Neural progenitor cell (in vitro differentiated cells): ENCODE data around the gene FRMPD4. TPM values are rescaled to one million over a fixed set of nuclear protein-coding genes. Genes with fewer than 3 reads are reported as not detected.

Experiments
- DNase-seq: peaks from one replicate; pipeline ENCODE4 v3.0.0-alpha.2; 2016; ENCODE audit warnings: low spot score
- H2AFZ ChIP-seq: fragments of 200-600 bp; sonication (generic); replicated peaks from 2 replicates; pipeline ENCODE4 v1.6.1; 2016; ENCODE audit warnings: antibody characterized with exemption
- H3F3A ChIP-seq: fragments of 200-600 bp; sonication (generic); 2 replicates; pipeline ENCODE4 v1.6.1; 2016; ENCODE audit warnings: antibody characterized with exemption, low read depth
- H3K27ac ChIP-seq: fragments of 200-600 bp; sonication (generic); 2 replicates; pipeline ENCODE4 v1.5.1; 2016; ENCODE audit warnings: mild to moderate bottlenecking
- H3K27me3 ChIP-seq: fragments of 200-600 bp; sonication (generic); 2 replicates; pipeline ENCODE4 v1.6.1; 2016; ENCODE audit warnings: mild to moderate bottlenecking, moderate library complexity
- H3K36me3 ChIP-seq: fragments of 200-600 bp; sonication (generic); 2 replicates; pipeline ENCODE4 v1.5.1; 2016
- H3K4me1 ChIP-seq: fragments of 200-600 bp; sonication (generic); 2 replicates; pipeline ENCODE4 v1.6.1; 2016; ENCODE audit warnings: mixed run types
- H3K4me2 ChIP-seq: fragments of 200-600 bp; sonication (generic); 2 replicates; pipeline ENCODE4 v1.6.1; 2016
- H3K4me3 ChIP-seq: fragments of 200-600 bp; sonication (generic); 2 replicates; pipeline ENCODE4 v1.5.1; 2016
- H3K79me2 ChIP-seq: fragments of 200-600 bp; sonication (generic); 2 replicates; pipeline ENCODE4 v1.6.1; 2016; ENCODE audit warnings: low read depth
- H3K9ac ChIP-seq: fragments of 200-600 bp; sonication (generic); 2 replicates; pipeline ENCODE4 v1.6.1; 2016
- H3K9me3 ChIP-seq: fragments of 200-600 bp; sonication (generic); 2 replicates; pipeline ENCODE4 v1.5.1; 2016; ENCODE audit warnings: low read depth
- H4K20me1 ChIP-seq: fragments of 200-600 bp; sonication (generic); 2 replicates; pipeline ENCODE4 v1.6.1; 2016; ENCODE audit warnings: low read depth
- H3K27ac Mint-ChIP-seq: 3 replicates; pipeline ENCODE4 v1.8.0; 2021; ENCODE audit warnings: mixed read lengths
- H3K27me3 Mint-ChIP-seq: 2 replicates; pipeline ENCODE4 v1.8.0; 2022; ENCODE audit warnings: low read depth, mild to moderate bottlenecking, inconsistent platforms, moderate library complexity, mixed read lengths; ENCODE audit not compliant: insufficient read depth
- H3K36me3 Mint-ChIP-seq: 3 replicates; pipeline ENCODE4 v1.8.0; 2021; ENCODE audit warnings: mixed read lengths
- H3K4me1 Mint-ChIP-seq: 3 replicates; pipeline ENCODE4 v1.8.0; 2021; ENCODE audit warnings: mixed read lengths
- H3K4me3 Mint-ChIP-seq: 3 replicates; pipeline ENCODE4 v1.8.0; 2021; ENCODE audit warnings: mild to moderate bottlenecking, moderate library complexity, mixed read lengths
- H3K9me3 Mint-ChIP-seq: 3 replicates; pipeline ENCODE4 v1.8.0; 2020; ENCODE audit warnings: mixed read lengths
- EZH2 ChIP-seq: fragments of 200-600 bp; sonication (generic); IDR thresholded peaks from 2 replicates; pipeline ENCODE4 v1.6.1; 2017; ENCODE audit warnings: antibody characterized with exemption, mild to moderate bottlenecking, moderate library complexity
- EZH2phosphoT487 ChIP-seq: fragments of 200-600 bp; sonication (generic); IDR thresholded peaks from 2 replicates; pipeline ENCODE4 v1.6.1; 2017; ENCODE audit warnings: antibody characterized with exemption
- total RNA-seq: library from RNA; depleted of rRNA; stranded (reverse); fragments of >200 nt; gene quantifications from 2 replicates; pipeline ENCODE4 v1.2.3, GENCODE V29; 2015; ENCODE audit warnings: low replicate concordance
- TF ChIP-seq, protein P1 (sequence below): fragments of 200-600 bp; sonication (generic); IDR thresholded peaks from 2 replicates; pipeline ENCODE4 v1.5.1; 2017; ENCODE audit warnings: antibody characterized with exemption, mild to moderate bottlenecking

FRMPD4 gene
- total RNA-seq, 1 donor from 2014 or later, result not detected

DNA sequence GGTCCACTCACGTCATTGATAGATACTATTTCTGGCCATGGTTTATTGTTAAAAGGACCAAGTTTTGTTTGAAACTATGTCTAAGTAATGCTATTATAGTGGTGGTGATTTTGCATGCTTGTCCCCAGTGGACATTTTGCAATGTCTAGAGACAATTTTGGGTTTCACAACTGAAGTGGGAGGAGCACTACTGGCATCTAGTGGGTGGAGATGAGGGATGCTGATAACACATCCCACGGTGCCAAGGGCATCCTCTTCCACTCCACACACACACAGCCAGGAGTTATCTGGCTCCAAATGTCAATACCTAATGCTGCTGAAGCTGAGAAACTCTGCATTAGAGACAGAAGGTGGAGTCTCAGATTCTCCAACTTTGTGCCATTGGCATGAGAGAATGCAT lies 131.2 kb downstream of the FRMPD4 start:
- TF ChIP-seq, protein P1, sequence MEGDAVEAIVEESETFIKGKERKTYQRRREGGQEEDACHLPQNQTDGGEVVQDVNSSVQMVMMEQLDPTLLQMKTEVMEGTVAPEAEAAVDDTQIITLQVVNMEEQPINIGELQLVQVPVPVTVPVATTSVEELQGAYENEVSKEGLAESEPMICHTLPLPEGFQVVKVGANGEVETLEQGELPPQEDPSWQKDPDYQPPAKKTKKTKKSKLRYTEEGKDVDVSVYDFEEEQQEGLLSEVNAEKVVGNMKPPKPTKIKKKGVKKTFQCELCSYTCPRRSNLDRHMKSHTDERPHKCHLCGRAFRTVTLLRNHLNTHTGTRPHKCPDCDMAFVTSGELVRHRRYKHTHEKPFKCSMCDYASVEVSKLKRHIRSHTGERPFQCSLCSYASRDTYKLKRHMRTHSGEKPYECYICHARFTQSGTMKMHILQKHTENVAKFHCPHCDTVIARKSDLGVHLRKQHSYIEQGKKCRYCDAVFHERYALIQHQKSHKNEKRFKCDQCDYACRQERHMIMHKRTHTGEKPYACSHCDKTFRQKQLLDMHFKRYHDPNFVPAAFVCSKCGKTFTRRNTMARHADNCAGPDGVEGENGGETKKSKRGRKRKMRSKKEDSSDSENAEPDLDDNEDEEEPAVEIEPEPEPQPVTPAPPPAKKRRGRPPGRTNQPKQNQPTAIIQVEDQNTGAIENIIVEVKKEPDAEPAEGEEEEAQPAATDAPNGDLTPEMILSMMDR, result no peak
- no peak for TF ChIP-seq EZH2phosphoT487
- TF ChIP-seq EZH2, result no peak
- Histone ChIP-seq H3F3A (no peaks in the 10 kb centered on the region), H3K4me3 (no peak overlapping the region), H3K27ac (no peak overlapping the region), H3K79me2 (no peaks in the 10 kb centered on the region), H2AFZ (no peak overlapping the region), H3K36me3 (no peaks in the 10 kb centered on the region), H3K9ac (no peak overlapping the region), H3K4me2 (no peak overlapping the region), H3K4me1 (no peaks in the 10 kb centered on the region), H3K27me3 (no peaks in the 10 kb centered on the region), H4K20me1 (no peaks in the 10 kb centered on the region), H3K9me3 (no peaks in the 10 kb centered on the region)
- no peaks in the 10 kb centered on the region for H3K4me1 Mint-ChIP-seq
- no peaks in the 10 kb centered on the region for H3K27me3 Mint-ChIP-seq
- no peak for DNase-seq
- H3K36me3 Mint-ChIP-seq, result no peaks in the 10 kb centered on the region
- H3K9me3 Mint-ChIP-seq, result peaks cover 4% of the 10 kb centered on the region
- H3K4me3 Mint-ChIP-seq, result no peak overlapping the region
- no peak overlapping the region for H3K27ac Mint-ChIP-seq

DNA sequence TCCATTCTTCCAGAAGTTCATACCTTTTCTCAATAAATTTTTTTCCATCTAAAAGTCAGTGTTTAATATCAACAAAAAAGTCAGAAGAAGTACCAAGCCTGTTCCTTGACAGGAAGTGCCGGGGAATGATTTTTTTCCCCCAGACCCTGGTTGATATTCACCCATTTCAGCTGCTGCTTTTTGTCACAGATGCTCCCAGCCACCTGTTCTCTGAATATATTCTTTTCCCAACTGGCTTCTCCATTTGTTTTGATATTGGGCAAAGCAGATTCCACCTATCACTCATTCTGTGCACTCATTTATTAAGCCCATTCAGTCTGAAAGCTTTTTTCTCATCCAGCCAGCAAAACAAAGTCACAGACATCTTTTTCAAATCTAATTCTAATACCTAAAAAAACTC lies 139.9 kb downstream of the FRMPD4 start:
- Histone ChIP-seq H3K36me3 (no peaks in the 10 kb centered on the region), H2AFZ (no peak overlapping the region), H3K4me3 (no peak overlapping the region), H3K4me1 (no peaks in the 10 kb centered on the region), H3K27ac (no peak overlapping the region), H3K9me3 (no peaks in the 10 kb centered on the region), H3F3A (no peaks in the 10 kb centered on the region), H3K27me3 (no peaks in the 10 kb centered on the region), H3K9ac (no peak overlapping the region), H4K20me1 (no peaks in the 10 kb centered on the region), H3K79me2 (no peaks in the 10 kb centered on the region), H3K4me2 (no peak overlapping the region)
- H3K36me3 Mint-ChIP-seq, result no peaks in the 10 kb centered on the region
- no peak for TF ChIP-seq EZH2
- no peak for TF ChIP-seq EZH2phosphoT487
- TF ChIP-seq, protein P1, result no peak
- H3K27me3 Mint-ChIP-seq, result no peaks in the 10 kb centered on the region
- peaks cover 2% of the 10 kb centered on the region for H3K9me3 Mint-ChIP-seq
- no peak for DNase-seq
- H3K27ac Mint-ChIP-seq, result no peak overlapping the region
- no peaks in the 10 kb centered on the region for H3K4me1 Mint-ChIP-seq
- no peak overlapping the region for H3K4me3 Mint-ChIP-seq

DNA sequence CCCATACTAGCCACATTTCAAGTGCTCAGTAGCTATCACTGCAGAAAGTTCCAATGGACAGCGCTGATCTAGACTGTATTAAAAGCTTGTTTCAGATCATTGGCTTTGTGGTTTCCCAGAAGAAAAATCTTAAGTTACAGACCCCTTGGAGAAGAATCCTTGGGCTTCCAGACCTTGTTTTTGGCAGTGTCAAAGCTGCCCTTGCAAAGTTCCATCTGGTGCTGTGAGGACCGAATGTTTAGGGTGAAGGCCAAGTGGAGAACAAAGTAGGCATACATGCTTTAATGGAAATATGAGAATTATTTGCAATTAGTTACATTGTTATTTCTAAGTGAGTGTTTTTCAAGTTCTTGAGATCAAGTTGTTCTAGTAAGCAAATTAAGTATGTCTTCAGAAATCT lies 144.7 kb downstream of the FRMPD4 start:
- Histone ChIP-seq H3K9me3 (no peaks in the 10 kb centered on the region), H3K36me3 (no peaks in the 10 kb centered on the region), H3K4me1 (no peaks in the 10 kb centered on the region), H4K20me1 (no peaks in the 10 kb centered on the region), H3K79me2 (no peaks in the 10 kb centered on the region), H3K4me2 (no peak overlapping the region), H3F3A (no peaks in the 10 kb centered on the region), H3K4me3 (no peak overlapping the region), H2AFZ (no peak overlapping the region), H3K27me3 (no peaks in the 10 kb centered on the region), H3K27ac (no peak overlapping the region), H3K9ac (no peak overlapping the region)
- Mint-ChIP-seq H3K9me3 (no peaks in the 10 kb centered on the region), H3K4me3 (no peak overlapping the region), H3K27me3 (no peaks in the 10 kb centered on the region), H3K4me1 (no peaks in the 10 kb centered on the region), H3K27ac (no peak overlapping the region), H3K36me3 (no peaks in the 10 kb centered on the region)
- DNase-seq, result no peak
- TF ChIP-seq EZH2phosphoT487, result no peak
- TF ChIP-seq EZH2, result no peak
- TF ChIP-seq, protein P1, result no peak
